ENCODE results near the gene AASDHPPT. TPM values are rescaled to one million over a fixed set of nuclear protein-coding genes. Genes with fewer than 3 reads are reported as not detected.

AASDHPPT gene
- total RNA-seq, 1 donor from 2014 or later, result 21.9 TPM

Other genes with a start within 250 kb of the AASDHPPT start
- gene MSANTD4, start 55.4 kb upstream of the AASDHPPT start, total RNA-seq, result 13.3 TPM
- 3.1 TPM for gene KBTBD3, start 315 bp upstream of the AASDHPPT start, total RNA-seq

Data from mesenteric fat pad (tissue), 1 donor.